ENCODE measurements around the gene SDS.

SDS gene

DNA sequence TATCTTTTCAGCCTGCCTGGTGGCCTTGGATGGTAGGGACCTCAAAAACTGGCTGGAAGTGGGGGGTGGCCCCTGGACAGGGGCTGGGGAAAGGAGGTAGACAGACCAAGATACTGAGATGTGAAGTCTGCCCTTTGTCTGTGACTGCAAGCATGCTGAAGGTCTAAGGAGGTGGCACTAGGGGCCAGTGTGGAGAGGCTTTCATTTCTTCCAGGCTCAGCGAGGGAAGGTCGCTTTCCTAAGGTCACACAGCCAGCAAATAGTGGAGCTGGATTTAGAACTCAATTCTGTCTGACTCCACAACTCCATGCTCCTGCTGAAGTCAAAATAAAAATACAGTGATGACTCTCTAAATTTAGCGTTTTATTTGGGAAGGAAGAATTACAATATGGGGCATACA is 56.6 kb downstream of the SDS start:
- no peak for DNase-seq (ENCODE audit: low read depth)

DNA sequence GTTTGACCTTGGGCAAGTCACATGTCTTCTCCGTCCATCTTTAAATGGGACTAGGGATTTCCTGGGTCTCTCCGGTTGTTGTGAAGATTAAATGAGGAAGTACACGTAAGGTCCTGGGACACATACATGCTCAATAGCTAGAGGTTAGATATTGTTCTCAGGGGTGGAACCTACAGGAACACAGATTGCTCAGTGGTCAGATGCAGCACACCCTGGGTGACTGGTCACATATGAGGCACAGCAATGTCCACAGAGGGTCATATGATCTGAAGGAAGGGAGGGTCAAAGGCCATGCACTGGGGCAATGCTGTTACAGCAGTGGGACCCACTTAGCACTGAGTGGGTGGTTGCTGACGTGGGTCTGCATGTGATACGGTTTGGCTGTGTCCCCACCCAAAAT is 57.3 kb downstream of the SDS start:
- no peak for DNase-seq (ENCODE audit: low read depth)

DNA sequence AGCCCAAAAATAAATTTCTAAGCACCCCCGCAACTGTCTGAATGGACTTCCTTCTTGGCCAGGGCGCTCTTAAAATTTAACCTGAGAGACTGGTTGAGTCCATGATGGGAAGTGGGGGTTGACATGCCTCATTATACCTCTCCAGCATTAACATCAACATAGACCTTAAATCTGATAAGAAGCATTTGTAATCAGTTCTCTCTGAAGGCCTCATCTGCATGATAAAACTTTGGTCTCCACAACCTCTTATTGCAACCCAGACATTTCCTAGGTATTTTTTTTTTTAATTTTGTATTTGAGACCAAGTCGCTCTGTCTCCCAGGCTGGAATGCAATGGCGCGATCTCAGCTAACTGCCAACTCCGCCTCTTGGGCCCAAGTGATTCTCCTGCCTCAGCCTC is 58.4 kb downstream of the SDS start:
- DNase-seq (ENCODE audit: low read depth), result no peak
